H1 (cell line): ENCODE measurements around the gene TMPRSS4. TPM values are rescaled to one million over a fixed set of nuclear protein-coding genes. Genes with fewer than 3 reads are reported as not detected.

Experiments used
- CTCF ChIA-PET: fragments of 300-600 bp; sonication (Branson Sonifier 250); formaldehyde crosslinking; loops from one replicate; lab custom pipeline; 2021; ENCODE audit not compliant: partially characterized antibody; lab: Charles Lee
- POLR2A ChIA-PET: fragments of 300-600 bp; sonication (Branson Sonifier 250); formaldehyde crosslinking; loops from one replicate; lab custom pipeline; 2021; ENCODE audit warnings: inconsistent platforms; ENCODE audit not compliant: partially characterized antibody; lab: Charles Lee
- DNase-seq, 2 experiments: peaks; one replicate each; pipeline versions ENCODE4 v3.0.0 to v3.0.0-alpha.2; 2010 to 2022; ENCODE audit warnings: low spot score in 2 of 2, low read depth in 1 of 2, mixed read lengths in 1 of 2
- FAIRE-seq: peaks from 2 replicates; lab custom pipeline; 2011; peaks lifted over from hg19 to GRCh38; lab: Jason Lieb, UNC
- H2AFZ ChIP-seq: 2 replicates; pipeline ENCODE4 v1.8.1; 2012; ENCODE audit warnings: low read length, inconsistent platforms
- H2AK5ac ChIP-seq: 2 replicates; pipeline ENCODE4 v1.6.1; 2013; ENCODE audit warnings: low read depth, low read length
- H2BK120ac ChIP-seq: replicated peaks from 2 replicates; pipeline ENCODE3; 2013; ENCODE audit warnings: low read depth, low read length, inconsistent platforms
- H2BK12ac ChIP-seq: 2 replicates; pipeline ENCODE4 v1.6.1; 2013; ENCODE audit warnings: low read depth, low read length
- H2BK15ac ChIP-seq: 2 replicates; pipeline ENCODE4 v1.6.1; 2013; ENCODE audit warnings: low read length
- H2BK20ac ChIP-seq: 2 replicates; pipeline ENCODE4 v1.6.1; 2013; ENCODE audit warnings: low read length
- H2BK5ac ChIP-seq: 2 replicates; pipeline ENCODE4 v1.6.1; 2013; ENCODE audit warnings: low read depth, low read length
- H3K14ac ChIP-seq: 2 replicates; pipeline ENCODE4 v1.6.1; 2013; ENCODE audit warnings: inconsistent platforms; ENCODE audit not compliant: insufficient read length
- H3K18ac ChIP-seq: 2 replicates; pipeline ENCODE4 v1.6.1; 2013; ENCODE audit warnings: low read length; ENCODE audit errors: extremely low read depth
- H3K23ac ChIP-seq: 2 replicates; pipeline ENCODE4 v1.6.1; 2013; ENCODE audit warnings: inconsistent platforms; ENCODE audit not compliant: insufficient read length
- H3K23me2 ChIP-seq: 2 replicates; pipeline ENCODE4 v1.6.1; 2013; ENCODE audit warnings: low read depth, low read length
- H3K27ac ChIP-seq: 2 replicates; pipeline ENCODE4 v1.6.1; 2011; ENCODE audit warnings: low read depth, low read length, inconsistent platforms
- H3K27me3 ChIP-seq, 4 experiments: replicated peaks in 1 of 4; 1 replicate in 1 of 4; 2 replicates in 3 of 4; pipeline versions ENCODE4 v1.6.1 to v1.8.1; 2011 to 2013; ENCODE audit warnings: low read length in 3 of 4, mild to moderate bottlenecking in 3 of 4, inconsistent platforms in 2 of 4, mixed read lengths in 2 of 4, moderate library complexity in 1 of 4; ENCODE audit not compliant: control insufficient read depth in 3 of 4, insufficient read depth in 3 of 4; ENCODE audit errors: extremely low read depth in 1 of 4
- H3K36me3 ChIP-seq, 4 experiments: 2 replicates each; pipeline versions ENCODE4 v1.6.1 to v1.8.1; 2011 to 2013; ENCODE audit warnings: mild to moderate bottlenecking in 4 of 4, low read length in 3 of 4, moderate library complexity in 2 of 4, control low read depth in 1 of 4, inconsistent platforms in 1 of 4; ENCODE audit not compliant: insufficient read depth in 4 of 4, control insufficient read depth in 2 of 4
- H3K4ac ChIP-seq: replicated peaks from 2 replicates; pipeline ENCODE3; 2013; ENCODE audit warnings: low read length, low read depth, mixed read lengths, inconsistent platforms; ENCODE audit not compliant: insufficient read length
- H3K4me1 ChIP-seq, 4 experiments: replicated peaks in 1 of 4; 1 replicate in 1 of 4; 2 replicates in 3 of 4; pipeline versions ENCODE4 v1.6.1 to v1.8.1; 2011 to 2013; ENCODE audit warnings: low read length in 3 of 4, inconsistent platforms in 2 of 4, mixed read lengths in 1 of 4; ENCODE audit not compliant: insufficient read depth in 4 of 4, control insufficient read depth in 3 of 4
- H3K4me2 ChIP-seq, 2 experiments: 2 replicates each; pipeline versions ENCODE4 v1.6.1 to v1.8.1; 2011 to 2013; ENCODE audit warnings: low read depth in 2 of 2, low read length in 2 of 2, control low read depth in 1 of 2, inconsistent platforms in 1 of 2, mild to moderate bottlenecking in 1 of 2; ENCODE audit not compliant: insufficient read depth in 1 of 2
- H3K4me3 ChIP-seq, 4 experiments: fragments of 200-600, 300-600 bp in 1 of 4; sonication (generic), shearing (Covaris generic), sonication (Bioruptor Twin) in 1 of 4; 2 replicates each; pipeline versions ENCODE4 v1.5.1 to v1.8.1; 2011 to 2016; ENCODE audit warnings: low read length in 4 of 4, low read depth in 3 of 4, control low read depth in 2 of 4, inconsistent platforms in 2 of 4, mild to moderate bottlenecking in 2 of 4, mixed read lengths in 1 of 4, moderate library complexity in 1 of 4; ENCODE audit not compliant: insufficient read depth in 2 of 4; ENCODE audit errors: extremely low read depth in 1 of 4
- H3K56ac ChIP-seq: replicated peaks from 2 replicates; pipeline ENCODE3; 2013; ENCODE audit warnings: low read depth, mild to moderate bottlenecking, mixed read lengths, low read length, inconsistent platforms; ENCODE audit not compliant: insufficient read length
- H3K79me1 ChIP-seq: 2 replicates; pipeline ENCODE4 v1.6.1; 2013; ENCODE audit warnings: low read depth, low read length, control low read depth
- H3K79me2 ChIP-seq, 2 experiments: 2 replicates each; pipeline versions ENCODE4 v1.6.1 to v1.8.1; 2012 to 2013; ENCODE audit warnings: low read length in 2 of 2, mild to moderate bottlenecking in 2 of 2, inconsistent platforms in 1 of 2; ENCODE audit not compliant: insufficient read depth in 2 of 2, control insufficient read depth in 1 of 2
- H3K9ac ChIP-seq, 4 experiments: replicated peaks in 1 of 4; 1 replicate in 1 of 4; 2 replicates in 3 of 4; pipeline versions ENCODE4 v1.6.1 to v1.8.1; 2011 to 2013; ENCODE audit warnings: low read depth in 3 of 4, low read length in 3 of 4, control low read depth in 2 of 4, mild to moderate bottlenecking in 2 of 4, moderate library complexity in 2 of 4, inconsistent platforms in 1 of 4; ENCODE audit errors: extremely low read depth in 1 of 4
- H3K9me3 ChIP-seq, 2 experiments: 2 replicates each; pipeline versions ENCODE4 v1.6.1 to v1.8.1; 2012 to 2013; ENCODE audit warnings: mild to moderate bottlenecking in 2 of 2, moderate library complexity in 2 of 2, control low read depth in 1 of 2, inconsistent platforms in 1 of 2, low read depth in 1 of 2, low read length in 1 of 2, mixed read lengths in 1 of 2; ENCODE audit not compliant: insufficient read depth in 2 of 2
- H4K20me1 ChIP-seq, 2 experiments: replicated peaks in 1 of 2; 2 replicates each; pipeline versions ENCODE3 to v1.8.1; 2011 to 2013; ENCODE audit warnings: inconsistent platforms in 2 of 2, low read length in 2 of 2, mild to moderate bottlenecking in 1 of 2; ENCODE audit not compliant: insufficient read depth in 2 of 2, control insufficient read depth in 1 of 2
- H4K5ac ChIP-seq: 2 replicates; pipeline ENCODE4 v1.6.1; 2013; ENCODE audit warnings: low read length, low read depth, mixed read lengths, inconsistent platforms; ENCODE audit not compliant: insufficient read length
- H4K8ac ChIP-seq: 2 replicates; pipeline ENCODE4 v1.8.0; 2013; ENCODE audit warnings: mild to moderate bottlenecking, moderate library complexity, low read length, inconsistent platforms; ENCODE audit not compliant: insufficient read depth; ENCODE audit errors: extremely low read depth
- H4K91ac ChIP-seq: replicated peaks from 2 replicates; pipeline ENCODE3; 2013; ENCODE audit warnings: low read length, mixed read lengths, inconsistent platforms; ENCODE audit not compliant: insufficient read length
- CBX8 ChIP-seq: fragments of 300-800, 300-1000 bp; sonication (generic); IDR thresholded peaks from 2 replicates; pipeline ENCODE4 v1.7.1; 2016; ENCODE audit warnings: low read depth, low read length, borderline replicate concordance
- CREB1 ChIP-seq: IDR thresholded peaks from 2 replicates; pipeline ENCODE4 v1.6.1; 2012; ENCODE audit warnings: inconsistent platforms
- CTBP2 ChIP-seq: IDR thresholded peaks from 2 replicates; pipeline ENCODE4 v1.7.0; 2011; ENCODE audit warnings: borderline replicate concordance, mild to moderate bottlenecking, moderate library complexity, mixed read lengths, low read length; ENCODE audit not compliant: insufficient read depth, insufficient read length
- EGR1 ChIP-seq: IDR thresholded peaks from 2 replicates; pipeline ENCODE4 v1.6.1; 2011; ENCODE audit warnings: low read depth, low read length, borderline replicate concordance
- GTF2F1 ChIP-seq: IDR thresholded peaks from 2 replicates; pipeline ENCODE4 v1.6.1; 2012; ENCODE audit warnings: low read depth, low read length, improper control_type of control experiment, borderline replicate concordance
- JUND ChIP-seq: IDR thresholded peaks from 2 replicates; pipeline ENCODE4 v1.6.1; 2011; ENCODE audit warnings: mild to moderate bottlenecking, improper control_type of control experiment, low read length
- KDM1A ChIP-seq: fragments of 200-600, 300-600 bp; sonication (generic); IDR thresholded peaks from 2 replicates; pipeline ENCODE4 v1.7.1; 2016; ENCODE audit warnings: mild to moderate bottlenecking, low read length, borderline replicate concordance
- NANOG ChIP-seq: IDR thresholded peaks from 2 replicates; pipeline ENCODE4 v1.6.1; 2011; ENCODE audit warnings: low read length, low read depth, mild to moderate bottlenecking, inconsistent platforms; ENCODE audit not compliant: insufficient read depth, poor library complexity, severe bottlenecking
- POLR2AphosphoS5 ChIP-seq: IDR thresholded peaks from 2 replicates; pipeline ENCODE4 v1.6.1; 2011; ENCODE audit warnings: low read depth, low read length
- RXRA ChIP-seq: IDR thresholded peaks from 2 replicates; pipeline ENCODE4 v1.6.1; 2011; ENCODE audit warnings: low read depth, mild to moderate bottlenecking, low read length, moderate library complexity; ENCODE audit not compliant: insufficient read depth
- SIX5 ChIP-seq: IDR thresholded peaks from 2 replicates; pipeline ENCODE4 v1.6.1; 2011; ENCODE audit warnings: mild to moderate bottlenecking, low read depth, low read length
- SRF ChIP-seq: IDR thresholded peaks from 2 replicates; pipeline ENCODE4 v1.6.1; 2011; ENCODE audit warnings: mild to moderate bottlenecking, low read depth, low read length, moderate library complexity
- TAF1 ChIP-seq: IDR thresholded peaks from 2 replicates; pipeline ENCODE4 v1.6.1; 2011; ENCODE audit warnings: mild to moderate bottlenecking, low read depth, low read length
- TEAD4 ChIP-seq: IDR thresholded peaks from 2 replicates; pipeline ENCODE4 v1.6.1; 2012; ENCODE audit warnings: low read depth, low read length, inconsistent platforms, mixed read lengths
- WGBS, 2 experiments: shearing (Covaris generic) in 1 of 2; methylation state at CpG; one replicate each; pipeline versions ENCODE4 v1.1.6 to v1.1.7; 2013 to 2015; ENCODE audit warnings: low lambda C conversion rate in 2 of 2, mixed read lengths in 2 of 2, inconsistent platforms in 1 of 2, low coverage in 1 of 2, missing lambda C conversion rate in 1 of 2; ENCODE audit not compliant: insufficient replicate concordance in 2 of 2, insufficient coverage in 1 of 2, insufficient read length in 1 of 2; ENCODE audit errors: extremely low coverage in 1 of 2, missing lambda C conversion rate in 1 of 2; 5-methylcytosine and 5-hydroxymethylcytosine counted together
- polyA plus RNA-seq, 7 experiments: library from polyadenylated mRNA; depleted of rRNA in 3 of 7; stranded (reverse) in 5 of 7; unstranded in 2 of 7; fragments of >200 nt in 5 of 7; fragments of 200-250 nt in 2 of 7; gene quantifications; 1 replicate in 5 of 7; 2 replicates in 1 of 7; 4 replicates in 1 of 7; pipeline versions ENCODE4 v1.2.1 to v1.2.3, GENCODE V29; 2011 to 2013; ENCODE audit warnings: missing spikeins in 2 of 7, mixed read lengths in 2 of 7
- total RNA-seq: library from RNA; stranded (reverse); fragmentation: NEBNext Ultra II Directional; extraction: Animal tissue kit (Norgen Biotek cat#: 25700); gene quantifications from 2 replicates; pipeline ENCODE4 v1.2.1, GENCODE V29; 2021
- TF ChIP-seq, protein P1 (sequence below): IDR thresholded peaks from 2 replicates; pipeline ENCODE4 v1.6.1; 2011; ENCODE audit warnings: low read length, improper control_type of control experiment

The TMPRSS4 gene
- total and polyA plus RNA-seq, 2 of the 8 experiments (the other 6 are each of a cell fraction or from before 2014, with no cell fraction given), result 0.11 to 0.58 TPM

DNA sequence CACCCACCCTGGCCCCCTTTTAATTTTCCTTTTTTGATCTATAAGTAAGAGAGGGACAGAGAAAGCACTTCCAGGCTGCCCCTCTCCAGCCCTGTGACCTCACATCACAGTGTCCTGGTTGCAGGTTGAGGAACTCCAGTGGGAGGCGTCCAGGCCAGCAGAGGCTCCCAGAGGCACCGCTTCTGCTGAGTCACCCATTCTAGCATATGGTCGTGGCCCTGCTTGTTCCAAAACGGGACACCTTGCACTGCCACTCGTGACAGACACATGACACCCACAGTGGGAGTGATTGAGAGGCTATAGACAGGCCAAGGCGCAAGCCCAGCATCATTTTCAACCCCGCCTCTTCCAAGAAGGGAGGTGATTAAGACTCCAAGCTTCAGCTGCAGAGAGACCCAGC lies 16.0 kb upstream of the TMPRSS4 start:
- Histone ChIP-seq H3K4me2 (no peak overlapping the region), H3K79me2 (no peaks in the 10 kb centered on the region), H2BK12ac (no peak overlapping the region), H3K4me3 (no peak overlapping the region), H3K27me3 (no peaks in the 10 kb centered on the region), H4K5ac (no peak overlapping the region), H4K20me1 (no peaks in the 10 kb centered on the region), H3K27ac (no peak overlapping the region), H2BK20ac (no peak overlapping the region), H2BK15ac (no peak overlapping the region), H3K18ac (no peak overlapping the region), H3K9ac (no peak overlapping the region), H3K9me3 (no peaks in the 10 kb centered on the region), H3K14ac (no peak overlapping the region), H2AK5ac (no peak overlapping the region), H3K36me3 (no peaks in the 10 kb centered on the region), H3K23me2 (no peaks in the 10 kb centered on the region), H2BK5ac (no peak overlapping the region), H3K56ac (no peak overlapping the region), H4K8ac (no peak overlapping the region), H3K79me1 (no peaks in the 10 kb centered on the region), H3K4me1 (no peaks in the 10 kb centered on the region), H3K4ac (no peak overlapping the region), H2BK120ac (no peak overlapping the region), H3K23ac (no peak overlapping the region), H2AFZ (no peak overlapping the region), H4K91ac (no peak overlapping the region)
- POLR2A ChIA-PET, result no interaction called here
- 87% methylated on average over 7 of the region's 7 CpGs; no CpG with 5 or more reads in 1 of the 2 experiments for WGBS, 2 experiments
- CTCF ChIA-PET, result interaction anchor here (0.8 to 1.9 kb wide), 6 partner anchors 8 to 242 kb away, joined by 3 to 5 read pairs (median 4); no protein-coding TSS in a partner anchor
- no peak for DNase-seq
- no peak for FAIRE-seq
- TF ChIP-seq CTBP2, result no peak
- no peak for TF ChIP-seq CREB1
- no peak for TF ChIP-seq CBX8
- TF ChIP-seq EGR1, result no peak
- TF ChIP-seq TEAD4, result no peak
- no peak for TF ChIP-seq SRF
- TF ChIP-seq GTF2F1, result no peak
- TF ChIP-seq JUND, result no peak
- no peak for TF ChIP-seq RXRA
- TF ChIP-seq POLR2AphosphoS5, result no peak
- no peak for TF ChIP-seq SIX5
- no peak for TF ChIP-seq NANOG
- no peak for TF ChIP-seq TAF1
- no peak for TF ChIP-seq KDM1A
- TF ChIP-seq, protein P1, sequence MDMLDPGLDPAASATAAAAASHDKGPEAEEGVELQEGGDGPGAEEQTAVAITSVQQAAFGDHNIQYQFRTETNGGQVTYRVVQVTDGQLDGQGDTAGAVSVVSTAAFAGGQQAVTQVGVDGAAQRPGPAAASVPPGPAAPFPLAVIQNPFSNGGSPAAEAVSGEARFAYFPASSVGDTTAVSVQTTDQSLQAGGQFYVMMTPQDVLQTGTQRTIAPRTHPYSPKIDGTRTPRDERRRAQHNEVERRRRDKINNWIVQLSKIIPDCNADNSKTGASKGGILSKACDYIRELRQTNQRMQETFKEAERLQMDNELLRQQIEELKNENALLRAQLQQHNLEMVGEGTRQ, result no peak
